OCI-LY3 (cell line): ENCODE results near the gene TMCC1.

ENCODE experiments used
- CTCF ChIP-seq: fragments of 200-600, 300-600 bp; sonication (generic); IDR thresholded peaks from 2 replicates; pipeline ENCODE4 v1.5.1; 2014; ENCODE audit warnings: antibody characterized with exemption, low read length, low read depth
- EZH2phosphoT487 ChIP-seq: fragments of 200-600 bp; shearing (Covaris generic); IDR thresholded peaks from 2 replicates; pipeline ENCODE4 v1.6.1; 2018; ENCODE audit warnings: antibody characterized with exemption, mixed run types, low read depth

DNA sequence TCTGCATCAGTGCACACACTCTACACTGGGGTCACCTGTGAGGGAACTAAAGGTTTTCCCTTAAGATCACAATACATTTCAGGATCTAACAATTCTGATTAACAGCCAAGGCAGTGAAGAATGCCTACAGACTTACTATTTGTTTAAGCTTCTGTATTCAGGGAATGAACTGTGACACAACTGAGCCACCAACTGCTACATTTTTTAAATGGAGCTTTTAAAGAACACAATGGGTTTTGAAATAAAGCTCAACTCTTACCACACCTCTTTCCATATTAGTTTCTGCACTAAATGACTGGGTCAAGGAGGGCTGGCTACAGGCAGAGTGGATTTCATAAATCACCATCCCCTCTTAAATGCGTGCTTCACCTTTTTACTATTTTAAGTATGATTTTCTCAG is 100.2 kb downstream of the TMCC1 start:
- TF ChIP-seq EZH2phosphoT487, result no peak
- TF ChIP-seq CTCF, result no peak
